Lower leg skin (tissue), 3 donors: ENCODE measurements around the gene CALN1.

ENCODE experiments used
- POLR2A ChIP-seq, 2 donors: fragments of 450-650 bp; IDR thresholded peaks; one replicate each; pipeline ENCODE4 v1.6.1; 2016 to 2017; ENCODE audit warnings: antibody characterized with exemption in 2 of 2, mild to moderate bottlenecking in 1 of 2, moderate library complexity in 1 of 2
- TF ChIP-seq, protein P1 (sequence below), 3 donors: fragments of 450-650 bp; IDR thresholded peaks; one replicate each; pipeline ENCODE4 v1.5.1; 2016; ENCODE audit warnings: antibody characterized with exemption in 3 of 3, mild to moderate bottlenecking in 3 of 3, moderate library complexity in 2 of 3

DNA sequence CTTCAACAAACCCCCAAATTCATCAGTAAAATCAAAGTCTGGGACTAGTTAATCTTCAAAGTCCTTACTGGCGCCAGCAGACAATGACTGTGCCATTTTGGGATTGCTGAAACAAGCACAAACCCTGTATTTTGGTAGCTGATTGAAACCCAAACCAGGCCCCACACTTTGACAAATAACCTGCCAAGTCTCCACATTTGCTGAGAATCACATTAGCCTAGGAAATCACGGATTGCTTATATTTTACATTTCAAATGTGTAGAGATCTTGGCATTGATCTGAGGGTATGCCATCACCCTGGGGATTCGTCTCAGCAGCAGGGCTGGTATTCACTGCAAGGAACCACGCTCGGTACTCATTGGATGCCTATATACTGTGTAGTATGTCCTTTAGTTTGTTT, 501.1 kb downstream of the CALN1 start:
- TF ChIP-seq, protein P1, sequence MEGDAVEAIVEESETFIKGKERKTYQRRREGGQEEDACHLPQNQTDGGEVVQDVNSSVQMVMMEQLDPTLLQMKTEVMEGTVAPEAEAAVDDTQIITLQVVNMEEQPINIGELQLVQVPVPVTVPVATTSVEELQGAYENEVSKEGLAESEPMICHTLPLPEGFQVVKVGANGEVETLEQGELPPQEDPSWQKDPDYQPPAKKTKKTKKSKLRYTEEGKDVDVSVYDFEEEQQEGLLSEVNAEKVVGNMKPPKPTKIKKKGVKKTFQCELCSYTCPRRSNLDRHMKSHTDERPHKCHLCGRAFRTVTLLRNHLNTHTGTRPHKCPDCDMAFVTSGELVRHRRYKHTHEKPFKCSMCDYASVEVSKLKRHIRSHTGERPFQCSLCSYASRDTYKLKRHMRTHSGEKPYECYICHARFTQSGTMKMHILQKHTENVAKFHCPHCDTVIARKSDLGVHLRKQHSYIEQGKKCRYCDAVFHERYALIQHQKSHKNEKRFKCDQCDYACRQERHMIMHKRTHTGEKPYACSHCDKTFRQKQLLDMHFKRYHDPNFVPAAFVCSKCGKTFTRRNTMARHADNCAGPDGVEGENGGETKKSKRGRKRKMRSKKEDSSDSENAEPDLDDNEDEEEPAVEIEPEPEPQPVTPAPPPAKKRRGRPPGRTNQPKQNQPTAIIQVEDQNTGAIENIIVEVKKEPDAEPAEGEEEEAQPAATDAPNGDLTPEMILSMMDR (IDR thresholded peaks at IDR 0.05) = no peak
- TF ChIP-seq POLR2A (IDR thresholded peaks at IDR 0.05) = no peak
